Suprapubic skin (tissue), 4 donors: Measurements from ENCODE around the gene FBLN1. TPM values are rescaled to one million over a fixed set of nuclear protein-coding genes. Genes with fewer than 3 reads are reported as not detected.
"Not testable (repeated sequence)": the region's sequence is repeated elsewhere in the genome, so short reads cannot be mapped to it uniquely, and the experiment has no call there.

ENCODE experiments used
- DNase-seq, 2 donors: peaks; one replicate each; pipeline ENCODE4 v3.0.0-alpha.2; 2019; ENCODE audit warnings: low spot score in 2 of 2
- H3K27ac ChIP-seq: fragments of 200-600 bp; sonication (generic); one replicate; pipeline ENCODE4 v1.5.1; 2019
- H3K27me3 ChIP-seq: fragments of 200-600 bp; sonication (generic); one replicate; pipeline ENCODE4 v1.5.1; 2019
- H3K36me3 ChIP-seq: fragments of 200-600 bp; sonication (generic); one replicate; pipeline ENCODE4 v1.5.1; 2019
- H3K4me1 ChIP-seq: fragments of 200-600 bp; sonication (generic); one replicate; pipeline ENCODE4 v1.5.1; 2019
- H3K4me3 ChIP-seq: fragments of 200-600 bp; sonication (generic); one replicate; pipeline ENCODE4 v1.5.1; 2019; ENCODE audit warnings: mild to moderate bottlenecking
- H3K9me3 ChIP-seq: fragments of 200-600 bp; sonication (generic); one replicate; pipeline ENCODE4 v1.5.1; 2019
- CTCF ChIP-seq, 2 donors: fragments of 200-600 bp in 1 of 2; fragments of 450-650 bp in 1 of 2; sonication (generic) in 1 of 2; IDR thresholded peaks; one replicate each; pipeline ENCODE4 v1.5.1; 2016 to 2019; ENCODE audit warnings: antibody characterized with exemption in 2 of 2, mild to moderate bottlenecking in 1 of 2, moderate library complexity in 1 of 2
- EP300 ChIP-seq: sonication (generic); formaldehyde crosslinking; IDR thresholded peaks from one replicate; pipeline ENCODE4 v1.6.1; 2017; ENCODE audit warnings: antibody characterized with exemption
- POLR2A ChIP-seq, 2 donors: fragments of 450-650 bp; IDR thresholded peaks; one replicate each; pipeline ENCODE4 v1.6.1; 2017; ENCODE audit warnings: antibody characterized with exemption in 2 of 2, mild to moderate bottlenecking in 2 of 2, moderate library complexity in 2 of 2
- POLR2AphosphoS5 ChIP-seq, 3 donors: sonication (generic); formaldehyde crosslinking; IDR thresholded peaks; one replicate each; pipeline ENCODE4 v1.6.1; 2017; ENCODE audit warnings: antibody characterized with exemption in 3 of 3
- WGBS: methylation state at CpG from one replicate; pipeline ENCODE4 v1.1.5; 2018; 5-methylcytosine and 5-hydroxymethylcytosine counted together
- total RNA-seq, 4 donors: library from RNA; depleted of rRNA; stranded (reverse); fragments of >200 nt; gene quantifications; one replicate each; pipeline ENCODE4 v1.1.0, GENCODE V29; 2016

FBLN1 gene
- total RNA-seq, 4 donors from 2014 or later = 111 to 174 (median 139) TPM

- Histone ChIP-seq H3K36me3 (peaks cover 22% of the 10 kb centered on the region), H3K27me3 (no peaks in the 10 kb centered on the region), H3K9me3 (no peaks in the 10 kb centered on the region), H3K4me1 (no peaks in the 10 kb centered on the region), H3K27ac (no peak overlapping the region), H3K4me3 (no peak overlapping the region)
- TF ChIP-seq POLR2A (IDR thresholded peaks at IDR 0.05) (no peak), EP300 (no peak), POLR2AphosphoS5 (IDR thresholded peaks at IDR 0.05) (no peak), CTCF (IDR thresholded peaks at IDR 0.05) (no peak)
- no peak for DNase-seq
- 86% methylated on average over 12 of the region's 13 CpGs for WGBS
Observed at GRCh38 chr22:45590262-45590661, 87.6 kb downstream of the FBLN1 start.

GRCh38 chr22:45591633-45592213 lies 89.0 kb downstream of the FBLN1 start:
- 88% methylated on average over 22 of the region's 26 CpGs for WGBS
- H3K36me3 ChIP-seq = peaks cover 15% of the 10 kb centered on the region
- H3K4me1 ChIP-seq, H3K27ac ChIP-seq, H3K4me3 ChIP-seq, DNase-seq, H3K27me3 ChIP-seq, H3K9me3 ChIP-seq: not testable (repeated sequence)

- no peaks in the 10 kb centered on the region for H3K9me3 ChIP-seq
- peaks cover 25% of the 10 kb centered on the region for H3K36me3 ChIP-seq
- 81% methylated on average over 8 of the region's 8 CpGs for WGBS
- no peaks in the 10 kb centered on the region for H3K27me3 ChIP-seq
- no peak for DNase-seq
- H3K4me1 ChIP-seq = no peaks in the 10 kb centered on the region
- no peak for TF ChIP-seq POLR2AphosphoS5 (IDR thresholded peaks at IDR 0.05)
- no peak for TF ChIP-seq CTCF (IDR thresholded peaks at IDR 0.05)
- TF ChIP-seq EP300 = no peak
- TF ChIP-seq POLR2A (IDR thresholded peaks at IDR 0.05) = no peak
- no peak overlapping the region for H3K4me3 ChIP-seq
- no peak overlapping the region for H3K27ac ChIP-seq
Observed at GRCh38 chr22:45594123-45594941, 91.6 kb downstream of the FBLN1 start.

GRCh38 chr22:45597460-45598192 lies 94.9 kb downstream of the FBLN1 start:
- TF ChIP-seq EP300 (no peak), POLR2AphosphoS5 (IDR thresholded peaks at IDR 0.05) (no peak), POLR2A (IDR thresholded peaks at IDR 0.05) (no peak), CTCF (IDR thresholded peaks at IDR 0.05) (no peak)
- peaks cover 18% of the 10 kb centered on the region for H3K36me3 ChIP-seq
- H3K9me3 ChIP-seq = no peaks in the 10 kb centered on the region
- WGBS = 88% methylated on average over 13 of the region's 20 CpGs
- no peak overlapping the region for H3K27ac ChIP-seq
- no peaks in the 10 kb centered on the region for H3K27me3 ChIP-seq
- H3K4me3 ChIP-seq = no peak overlapping the region
- H3K4me1 ChIP-seq = peaks cover 17% of the 10 kb centered on the region
- DNase-seq = no peak

- Histone ChIP-seq H3K4me3 (no peak overlapping the region), H3K9me3 (no peaks in the 10 kb centered on the region), H3K36me3 (peaks cover 15% of the 10 kb centered on the region), H3K4me1 (peaks cover 20% of the 10 kb centered on the region), H3K27ac (no peak overlapping the region), H3K27me3 (no peaks in the 10 kb centered on the region)
- WGBS = 78% methylated on average over 6 of the region's 15 CpGs
- DNase-seq = no peak
- no peak for TF ChIP-seq POLR2A (IDR thresholded peaks at IDR 0.05)
- no peak for TF ChIP-seq CTCF (IDR thresholded peaks at IDR 0.05)
- no peak for TF ChIP-seq EP300
- TF ChIP-seq POLR2AphosphoS5 (IDR thresholded peaks at IDR 0.05) = no peak
Observed at GRCh38 chr22:45598596-45599217, 96.0 kb downstream of the FBLN1 start.
